HG03103 (cell line): ENCODE measurements around the gene CTNNA1.

Experiments
- ATAC-seq: cut with Tn5 transposase; IDR thresholded peaks from one replicate; pipeline ENCODE4 v1.9.1; 2021; ENCODE audit warnings: low read depth; ENCODE audit not compliant: unreplicated experiment

Gene CTNNA1

GRCh38 chr5:138955671-138956295, 202.6 kb downstream of the CTNNA1 start:
- ATAC-seq = no peak

- no peak for ATAC-seq
These were observed 203.6 kb downstream of the CTNNA1 start for GRCh38 chr5:138956801-138957200.

GRCh38 chr5:138960145-138960692, 207.0 kb downstream of the CTNNA1 start:
- ATAC-seq = no peak

- no peak for ATAC-seq
These were observed 208.0 kb downstream of the CTNNA1 start for GRCh38 chr5:138961221-138961620.

GRCh38 chr5:138961729-138962128, 208.5 kb downstream of the CTNNA1 start:
- no peak for ATAC-seq

GRCh38 chr5:138962614-138963370, 209.6 kb downstream of the CTNNA1 start:
- no peak for ATAC-seq

GRCh38 chr5:138963763-138964371, 210.6 kb downstream of the CTNNA1 start:
- no peak for ATAC-seq

- no peak for ATAC-seq
These were observed 211.5 kb downstream of the CTNNA1 start for GRCh38 chr5:138964647-138965201.

GRCh38 chr5:138965626-138966025, 212.4 kb downstream of the CTNNA1 start:
- no peak for ATAC-seq

- ATAC-seq = no peak
These were observed 213.2 kb downstream of the CTNNA1 start for GRCh38 chr5:138966236-138966985.

GRCh38 chr5:138967791-138968448, 214.7 kb downstream of the CTNNA1 start:
- ATAC-seq = no peak

GRCh38 chr5:138968601-138969000, 215.4 kb downstream of the CTNNA1 start:
- no peak for ATAC-seq

- ATAC-seq = no peak
These were observed 216.2 kb downstream of the CTNNA1 start for GRCh38 chr5:138969323-138970002.

GRCh38 chr5:138972230-138972629, 219.0 kb downstream of the CTNNA1 start:
- no peak for ATAC-seq

GRCh38 chr5:138972836-138973235, 219.6 kb downstream of the CTNNA1 start:
- no peak for ATAC-seq

GRCh38 chr5:138974227-138975063, 221.2 kb downstream of the CTNNA1 start:
- ATAC-seq = no peak

- no peak for ATAC-seq
These were observed 222.0 kb downstream of the CTNNA1 start for GRCh38 chr5:138975098-138975847.

GRCh38 chr5:138978080-138978479, 224.9 kb downstream of the CTNNA1 start:
- no peak for ATAC-seq
